GM19351 (cell line): Measurements from ENCODE around the gene TRAPPC14.

Experiments used
- ATAC-seq: cut with Tn5 transposase; IDR thresholded peaks from one replicate; pipeline ENCODE4 v1.9.1; 2021; ENCODE audit warnings: mild to moderate bottlenecking, moderate library complexity; ENCODE audit not compliant: unreplicated experiment

The TRAPPC14 gene

GRCh38 chr7:100173806-100174495 lies 15.4 kb upstream of the TRAPPC14 start:
- ATAC-seq, result no peak

- ATAC-seq, result no peak
These were observed 13.3 kb upstream of the TRAPPC14 start for GRCh38 chr7:100171840-100172239.

GRCh38 chr7:100171087-100171681 lies 12.7 kb upstream of the TRAPPC14 start:
- ATAC-seq, result no peak

DNA sequence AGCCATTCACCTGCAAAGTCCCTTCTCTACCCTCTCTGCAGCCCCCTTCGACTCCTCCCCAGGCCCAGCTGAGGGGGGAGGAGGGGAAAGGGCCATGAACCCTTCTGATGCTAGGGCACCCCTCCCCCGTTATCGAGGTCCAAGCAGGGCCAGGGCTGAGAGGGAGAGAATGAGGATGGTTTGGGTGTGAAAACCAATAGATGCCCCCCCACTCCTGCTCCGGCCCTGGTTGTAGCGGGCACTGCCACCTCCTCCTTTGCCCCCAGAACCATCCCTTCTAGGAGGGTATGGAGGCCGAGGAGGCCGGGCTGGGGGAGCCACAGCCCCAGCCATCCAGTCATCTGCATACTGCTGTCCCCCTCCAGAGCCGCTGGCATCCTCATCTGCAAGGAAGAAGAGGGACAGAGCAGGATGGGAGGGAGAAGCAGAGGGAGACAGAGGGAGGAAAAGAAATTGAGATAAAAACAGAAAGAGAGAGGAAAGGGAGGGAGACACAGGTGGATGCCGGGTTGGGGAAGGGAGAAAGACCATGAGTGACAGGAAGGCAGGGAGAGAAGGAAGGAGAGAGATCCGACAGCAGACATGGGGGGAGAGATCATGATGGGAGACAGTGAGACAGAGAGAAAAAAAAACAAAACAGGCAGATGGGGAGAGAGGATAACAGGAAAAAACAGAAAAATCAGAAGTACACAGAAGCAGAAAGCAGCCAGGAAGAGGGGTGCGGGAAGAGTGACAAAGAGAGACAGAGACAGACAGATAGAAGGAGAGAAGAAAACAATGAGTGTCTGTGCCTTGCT lies 11.8 kb upstream of the TRAPPC14 start:
- no peak for ATAC-seq

- ATAC-seq, result no peak
These were observed 10.8 kb upstream of the TRAPPC14 start for GRCh38 chr7:100169147-100169850.

DNA sequence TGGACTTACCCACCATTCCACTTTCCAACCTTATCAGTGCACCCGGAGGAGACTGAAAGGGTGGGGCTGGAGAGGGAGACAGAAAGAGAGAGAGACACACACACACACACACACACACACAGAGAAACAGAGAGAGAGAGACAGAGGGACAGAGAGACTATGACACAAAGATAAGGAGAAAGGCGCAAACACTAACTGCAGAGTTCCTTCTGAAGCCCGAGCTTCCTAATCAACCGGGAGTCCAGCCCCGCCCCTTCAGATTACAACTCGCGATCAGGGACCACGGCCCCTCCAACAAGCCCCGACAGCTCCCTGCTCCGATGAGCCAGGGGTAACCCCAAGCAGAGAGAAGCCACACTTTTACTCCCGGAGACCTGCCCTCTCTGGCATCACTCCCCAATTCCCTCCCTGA lies 9.4 kb upstream of the TRAPPC14 start:
- no peak for ATAC-seq

- no peak for ATAC-seq
These were observed 8.7 kb upstream of the TRAPPC14 start for GRCh38 chr7:100166970-100167911.

- ATAC-seq, result no peak
These were observed 7.9 kb upstream of the TRAPPC14 start for GRCh38 chr7:100166317-100166940.

- no peak for ATAC-seq
These were observed 5.3 kb upstream of the TRAPPC14 start for GRCh38 chr7:100163871-100164270.

GRCh38 chr7:100163006-100163531 lies 4.5 kb upstream of the TRAPPC14 start:
- ATAC-seq, result no peak

DNA sequence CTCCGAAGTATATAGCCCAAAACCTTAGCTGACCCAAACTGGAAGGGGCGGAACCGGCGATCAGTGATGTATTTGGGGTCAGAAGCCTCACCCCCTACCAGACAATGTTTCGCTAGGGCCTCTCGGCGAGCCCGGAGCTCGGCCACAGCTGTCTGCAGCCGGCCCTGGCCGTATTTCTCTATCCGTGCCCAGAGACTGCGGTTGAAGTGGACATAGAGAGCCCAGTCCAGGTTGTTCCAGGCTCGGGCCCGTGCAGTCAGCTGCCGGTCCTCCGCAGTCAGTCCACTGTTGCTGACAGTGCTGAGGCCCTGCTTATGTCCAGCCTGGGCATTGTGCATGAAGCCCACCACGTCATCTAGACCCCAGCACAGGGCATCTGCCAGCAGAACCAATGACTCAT lies 1.5 kb upstream of the TRAPPC14 start:
- no peak for ATAC-seq

- ATAC-seq, result no peak
These were observed 638 bp upstream of the TRAPPC14 start for GRCh38 chr7:100159099-100159623.

DNA sequence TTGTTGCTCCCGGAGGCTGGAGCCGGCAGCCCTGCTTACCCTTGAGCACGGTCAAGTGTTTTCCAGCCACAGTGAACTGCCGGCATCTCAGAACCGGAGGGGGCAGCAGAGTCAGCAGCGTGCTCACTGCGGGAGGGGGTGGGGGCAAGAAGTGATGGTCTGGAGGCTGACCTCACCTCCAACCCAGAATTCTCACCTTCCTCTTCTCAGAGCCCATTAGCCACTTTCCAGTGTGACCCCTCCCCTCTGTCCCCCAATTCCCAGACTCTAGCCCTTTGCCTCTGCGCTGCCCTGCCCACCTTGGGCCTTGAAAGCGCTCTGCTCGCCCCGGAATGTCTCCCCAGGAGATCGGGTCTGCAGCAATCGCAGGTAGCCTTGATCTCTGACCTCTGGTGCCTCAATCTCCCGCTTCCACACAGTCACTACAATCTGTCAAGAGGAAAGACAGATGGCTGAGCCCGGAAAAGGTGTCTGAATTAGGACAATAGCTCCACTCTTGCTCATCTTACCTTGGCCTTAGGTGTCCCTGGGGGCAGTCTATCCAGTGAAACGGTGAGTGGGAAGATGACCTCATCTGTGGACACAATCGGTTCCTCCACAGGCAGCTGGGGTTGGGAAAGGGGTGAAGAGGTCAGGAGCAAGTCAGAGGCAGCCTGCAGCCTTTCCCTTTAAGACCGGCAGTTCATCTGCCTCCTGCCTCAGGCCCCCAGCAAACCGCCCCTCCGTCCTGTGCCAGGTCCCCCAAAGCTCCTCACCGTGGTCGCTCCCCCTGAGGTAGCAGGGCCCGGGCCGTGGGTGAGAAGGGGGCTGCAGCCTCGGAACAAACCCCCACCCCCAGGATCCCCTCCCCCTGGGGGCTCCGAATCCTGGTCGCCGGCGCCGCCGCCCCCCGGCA lies 942 bp downstream of the TRAPPC14 start:
- no peak for ATAC-seq

- ATAC-seq, result no peak
These were observed 1.5 kb downstream of the TRAPPC14 start for GRCh38 chr7:100157069-100157333.

GRCh38 chr7:100156331-100157068 lies 2.0 kb downstream of the TRAPPC14 start:
- ATAC-seq, result no peak

DNA sequence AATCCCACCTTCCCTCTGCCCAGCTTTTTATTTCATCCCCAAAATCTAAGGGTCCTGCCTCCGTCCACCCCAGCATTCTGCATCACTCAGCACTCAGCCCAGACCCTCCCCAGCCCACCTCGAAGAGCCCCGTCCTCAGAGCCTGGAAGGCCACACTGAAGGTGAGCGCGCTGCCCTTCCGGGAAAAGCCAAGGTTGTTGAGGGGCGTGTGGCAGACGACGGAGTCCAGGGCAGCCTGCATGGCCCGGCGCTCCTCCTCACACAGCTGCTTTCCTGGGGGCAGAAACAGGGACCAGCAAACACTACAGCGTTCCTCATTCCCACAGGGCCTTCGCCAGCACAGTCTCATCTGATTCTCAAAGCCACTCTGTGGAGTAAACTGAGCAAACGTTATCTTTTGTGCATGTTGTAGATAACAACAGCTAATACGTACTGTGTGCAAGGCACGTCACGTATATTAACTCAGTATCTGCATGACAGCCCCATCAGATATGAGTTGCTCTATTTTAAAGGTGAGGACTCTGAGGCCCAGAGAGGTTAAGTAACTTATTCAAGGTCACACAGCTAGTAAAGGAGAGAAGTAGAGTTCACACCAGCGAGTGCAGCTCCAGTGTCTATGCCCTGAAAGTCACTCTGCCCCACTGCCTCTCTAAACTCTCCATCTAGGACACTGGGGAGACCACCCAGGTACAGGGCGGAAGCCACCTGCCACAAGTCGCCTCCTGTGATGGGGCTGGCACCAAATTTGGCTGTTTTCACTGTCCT lies 2.8 kb downstream of the TRAPPC14 start:
- no peak for ATAC-seq
